Measurements from ENCODE around the gene TATDN3. TPM values are rescaled to one million over a fixed set of nuclear protein-coding genes. Genes with fewer than 3 reads are reported as not detected.
A peak's percentile ranks its signal among the peaks of the same experiment; 100 is the strongest.

TATDN3 gene
- total and polyA plus RNA-seq, 12 donors: 10.2 to 37.9 (median 20.5) TPM

DNA sequence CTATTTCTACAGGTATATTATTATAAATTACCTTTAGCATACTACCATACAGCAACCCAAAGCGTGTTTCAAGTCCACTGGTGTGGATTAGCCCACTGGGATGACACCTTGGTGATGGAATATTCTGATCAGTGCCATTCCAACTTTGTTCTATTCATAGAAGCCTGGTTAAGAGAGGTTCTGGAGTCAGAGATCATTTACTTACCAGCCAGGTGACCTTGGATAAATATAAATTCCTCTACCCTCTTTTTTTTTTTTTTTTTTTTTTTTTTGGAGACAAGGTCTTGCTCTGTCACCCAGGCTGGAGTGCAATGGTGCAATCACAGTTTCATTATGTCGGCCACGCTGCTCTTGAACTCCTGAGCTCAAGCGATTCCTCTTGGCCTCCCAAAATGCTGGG lies 55.9 kb downstream of the TATDN3 start, which contains the start of gene SPATA45:
SPATA45 (minus strand) TSS at position 101 of the 400 bp plus-strand sequence. CDS start 11,500 bp downstream, outside the sequence.
- no peaks in the 10 kb centered on the region for H3K4me1 ChIP-seq (replicated peaks in 1 of 2)
- no peak for DNase-seq
- no peak for TF ChIP-seq POLR2A (IDR thresholded peaks at IDR 0.05)
- TF ChIP-seq CTCF (IDR thresholded peaks at IDR 0.05): no peak
- H3K27me3 ChIP-seq: no peaks in the 10 kb centered on the region
- no peaks in the 10 kb centered on the region for H3K36me3 ChIP-seq (replicated peaks in 1 of 2)
- H3K9me3 ChIP-seq (replicated peaks in 1 of 3): no peaks in the 10 kb centered on the region
- H3K4me3 ChIP-seq: no peak within 1 kb of the TSS
- WGBS, 4 donors: 88 to 94% (median 90%) methylated on average over 4 of the region's 4 CpGs
- H3K27ac ChIP-seq: no peak within 1 kb of the TSS
- intact Hi-C loops (cut with DNase I): no loop called here

- no peak for TF ChIP-seq CTCF (IDR thresholded peaks at IDR 0.05)
- no peak for TF ChIP-seq POLR2A (IDR thresholded peaks at IDR 0.05)
- peaks cover 0 to 3% of the 10 kb centered on the region in 2 donors for H3K4me1 ChIP-seq (replicated peaks in 1 of 2)
- 87 to 92% (median 89%) methylated on average over 5 of the region's 5 CpGs for WGBS, 4 donors
These were observed 60.5 kb downstream of the TATDN3 start for GRCh38 chr1:212852105-212852688.

GRCh38 chr1:212853658-212854057 lies 62.0 kb downstream of the TATDN3 start:
- TF ChIP-seq POLR2A (IDR thresholded peaks at IDR 0.05): no peak
- no peak for TF ChIP-seq CTCF (IDR thresholded peaks at IDR 0.05)
- intact Hi-C loops (cut with DNase I): no loop called here
- no peaks in the 10 kb centered on the region for H3K9me3 ChIP-seq (replicated peaks in 1 of 3)
- peaks cover 0 to 6% of the 10 kb centered on the region in 2 donors for H3K4me1 ChIP-seq (replicated peaks in 1 of 2)
- no peaks in the 10 kb centered on the region for H3K36me3 ChIP-seq (replicated peaks in 1 of 2)
- H3K4me3 ChIP-seq: no peak overlapping the region
- H3K27ac ChIP-seq: no peak overlapping the region
- WGBS, 4 donors: 88 to 91% (median 90%) methylated on average over 5 of the region's 5 CpGs
- no peak for DNase-seq
- H3K27me3 ChIP-seq: no peaks in the 10 kb centered on the region

More at GRCh38 chr1:212852105-212852688, 60.5 kb downstream of the TATDN3 start:
- DNase-seq: no peak
- Histone ChIP-seq H3K27ac (no peak overlapping the region), H3K4me3 (no peak overlapping the region), H3K36me3 (replicated peaks in 1 of 2) (no peaks in the 10 kb centered on the region), H3K27me3 (no peaks in the 10 kb centered on the region), H3K9me3 (replicated peaks in 1 of 3) (no peaks in the 10 kb centered on the region)
- intact Hi-C loops (cut with DNase I): no loop called here

- Histone ChIP-seq H3K27me3 (no peaks in the 10 kb centered on the region), H3K36me3 (replicated peaks in 1 of 2) (no peaks in the 10 kb centered on the region), H3K27ac (no peak overlapping the region), H3K4me3 (peak overlapping the region in 1 of 4 donors; percentile 62), H3K9me3 (replicated peaks in 1 of 3) (no peaks in the 10 kb centered on the region), H3K4me1 (replicated peaks in 1 of 2) (peaks cover 0 to 32% of the 10 kb centered on the region in 2 donors)
- TF ChIP-seq CTCF (IDR thresholded peaks at IDR 0.05): no peak
- no peak for TF ChIP-seq POLR2A (IDR thresholded peaks at IDR 0.05)
- no peak for DNase-seq
- intact Hi-C loops (cut with DNase I): no loop called here
- WGBS, 4 donors: 89 to 93% (median 91%) methylated on average over 16 of the region's 16 CpGs
These were observed 65.1 kb downstream of the TATDN3 start for GRCh38 chr1:212856755-212857154.

All from adrenal gland (tissue), 12 donors.